Astrocyte of the spinal cord (primary cell): ENCODE data around the gene ACTR5.
A peak's percentile ranks its signal among the peaks of the same experiment; 100 is the strongest.

Source experiments
- DNase-seq: peaks from one replicate; pipeline ENCODE4 v3.0.0; 2011; ENCODE audit warnings: low read depth, low spot score
- H3K4me3 ChIP-seq: 2 replicates; pipeline ENCODE4 v1.5.1; 2011; ENCODE audit warnings: low read depth, mild to moderate bottlenecking, low read length, moderate library complexity
- in situ Hi-C: cut with HindIII; loops from 2 replicates; pipeline ENCODE4 v1.10.0; 2017; ENCODE audit warnings: low sequenced_read_pairs
- TF ChIP-seq, protein P1 (sequence below): IDR thresholded peaks from 2 replicates; pipeline ENCODE4 v1.5.1; 2012; ENCODE audit warnings: low read depth, mild to moderate bottlenecking, low read length, inconsistent platforms

ACTR5 gene

GRCh38 chr20:38799203-38799602, 50.9 kb downstream of the ACTR5 start:
- DNase-seq, result no peak
- H3K4me3 ChIP-seq, result no peak overlapping the region
- TF ChIP-seq, protein P1, sequence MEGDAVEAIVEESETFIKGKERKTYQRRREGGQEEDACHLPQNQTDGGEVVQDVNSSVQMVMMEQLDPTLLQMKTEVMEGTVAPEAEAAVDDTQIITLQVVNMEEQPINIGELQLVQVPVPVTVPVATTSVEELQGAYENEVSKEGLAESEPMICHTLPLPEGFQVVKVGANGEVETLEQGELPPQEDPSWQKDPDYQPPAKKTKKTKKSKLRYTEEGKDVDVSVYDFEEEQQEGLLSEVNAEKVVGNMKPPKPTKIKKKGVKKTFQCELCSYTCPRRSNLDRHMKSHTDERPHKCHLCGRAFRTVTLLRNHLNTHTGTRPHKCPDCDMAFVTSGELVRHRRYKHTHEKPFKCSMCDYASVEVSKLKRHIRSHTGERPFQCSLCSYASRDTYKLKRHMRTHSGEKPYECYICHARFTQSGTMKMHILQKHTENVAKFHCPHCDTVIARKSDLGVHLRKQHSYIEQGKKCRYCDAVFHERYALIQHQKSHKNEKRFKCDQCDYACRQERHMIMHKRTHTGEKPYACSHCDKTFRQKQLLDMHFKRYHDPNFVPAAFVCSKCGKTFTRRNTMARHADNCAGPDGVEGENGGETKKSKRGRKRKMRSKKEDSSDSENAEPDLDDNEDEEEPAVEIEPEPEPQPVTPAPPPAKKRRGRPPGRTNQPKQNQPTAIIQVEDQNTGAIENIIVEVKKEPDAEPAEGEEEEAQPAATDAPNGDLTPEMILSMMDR, result no peak

GRCh38 chr20:38800882-38801281, 52.6 kb downstream of the ACTR5 start:
- DNase-seq, result no peak
- in situ Hi-C loops, result no loop called here
- TF ChIP-seq, protein P1, result no peak
- H3K4me3 ChIP-seq, result no peak overlapping the region

More at GRCh38 chr20:38799203-38799602, 50.9 kb downstream of the ACTR5 start:
- in situ Hi-C loops, result no loop called here

- in situ Hi-C loops, result no loop called here
- H3K4me3 ChIP-seq, result no peak overlapping the region
- TF ChIP-seq, protein P1, result no peak
These were observed 56.0 kb downstream of the ACTR5 start for GRCh38 chr20:38804221-38804620.

GRCh38 chr20:38804682-38805501, 56.6 kb downstream of the ACTR5 start:
- TF ChIP-seq, protein P1, result no peak
- in situ Hi-C loops, result no loop called here
- DNase-seq, result no peak
- H3K4me3 ChIP-seq, result no peak overlapping the region

More at GRCh38 chr20:38804221-38804620, 56.0 kb downstream of the ACTR5 start:
- no peak for DNase-seq

GRCh38 chr20:38805502-38805957, 57.3 kb downstream of the ACTR5 start, which contains the start of gene PPP1R16B:
TSS of gene PPP1R16B (plus strand) at chr20:38805697. CDS start at chr20:38835926, 30,229 bp downstream.
- TF ChIP-seq, protein P1, result no peak
- no peak for DNase-seq
- in situ Hi-C loops, result no loop called here
- H3K4me3 ChIP-seq, result peak within 1 kb of the TSS; percentile 32

DNA sequence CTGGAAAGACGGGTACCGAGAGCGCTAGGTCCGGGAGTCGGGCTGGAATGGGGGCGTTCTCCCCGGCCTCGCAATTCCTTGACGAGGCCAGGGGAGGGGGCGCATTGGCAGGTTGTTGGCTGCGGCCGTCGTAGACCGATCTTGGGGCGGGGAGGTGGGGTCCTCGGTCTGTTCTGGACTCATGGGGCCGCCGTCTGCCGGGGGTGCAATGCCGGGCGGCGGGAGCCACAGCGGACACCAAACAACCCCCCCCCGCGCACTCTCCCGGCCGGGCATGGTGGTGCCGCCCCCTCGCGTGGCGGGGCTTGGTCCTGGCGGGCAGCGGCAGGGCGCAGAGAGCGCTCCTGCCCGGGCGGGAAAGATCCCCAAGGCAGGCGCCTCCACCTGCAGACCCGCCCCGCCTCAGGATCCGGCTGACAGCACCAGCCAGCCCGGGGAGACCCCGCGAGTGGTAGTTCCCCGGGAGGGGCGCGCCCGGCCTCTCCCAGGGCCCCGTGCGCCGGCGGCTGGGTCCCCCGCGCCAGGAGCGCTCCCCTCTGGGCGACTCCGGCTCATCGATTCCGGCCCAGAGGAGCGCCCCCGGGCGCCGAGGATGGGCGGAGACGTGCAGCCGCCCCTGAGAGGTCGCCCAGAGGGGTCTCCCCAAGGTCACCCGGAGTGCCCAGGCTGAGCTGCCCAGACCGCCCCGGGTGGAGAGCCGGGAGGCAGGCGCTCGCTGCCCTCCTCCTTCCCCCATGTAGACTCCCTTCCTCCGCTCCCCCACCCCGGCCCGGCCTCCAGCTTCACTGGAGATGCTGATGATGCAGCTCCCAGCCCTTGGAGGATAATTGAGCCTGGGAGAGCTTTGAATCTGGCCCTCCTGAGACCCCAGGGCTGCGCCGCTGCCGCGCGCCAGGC, 57.9 kb downstream of the ACTR5 start:
- in situ Hi-C loops, result no loop called here

More for the DNA sequence above, 57.9 kb downstream of the ACTR5 start:
- TF ChIP-seq, protein P1, result no peak
- H3K4me3 ChIP-seq, result peak overlapping the region; percentile 32
- no peak for DNase-seq
